HG03064 (cell line): ENCODE results near the gene ZNF438.
"Not testable (repeated sequence)": the region's sequence is repeated elsewhere in the genome, so short reads cannot be mapped to it uniquely, and the experiment has no call there.

Source experiments
- ATAC-seq: cut with Tn5 transposase; IDR thresholded peaks from one replicate; pipeline ENCODE4 v1.9.1; 2021; ENCODE audit warnings: low read depth; ENCODE audit not compliant: unreplicated experiment

ZNF438 gene

DNA sequence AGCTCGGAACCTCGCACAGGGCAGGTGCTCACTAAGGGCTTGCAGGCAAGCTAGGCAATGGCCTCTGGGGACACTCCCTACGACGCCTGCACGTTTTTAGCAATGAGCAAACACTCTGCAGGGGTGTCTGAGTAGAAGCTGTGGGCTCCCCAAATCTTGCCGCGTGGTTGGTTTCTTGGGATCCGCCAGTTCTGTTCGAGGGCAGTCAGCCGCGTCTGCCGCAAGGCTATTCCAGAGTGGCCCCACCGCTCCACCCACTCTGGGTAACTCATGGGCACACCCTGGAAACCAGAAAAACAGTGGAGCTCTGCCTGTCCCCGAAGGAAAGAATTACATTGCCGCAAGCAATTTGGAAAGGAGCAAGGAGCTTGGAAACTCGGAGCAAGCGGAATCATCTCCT lies 212.8 kb downstream of the ZNF438 start:
- no peak for ATAC-seq

DNA sequence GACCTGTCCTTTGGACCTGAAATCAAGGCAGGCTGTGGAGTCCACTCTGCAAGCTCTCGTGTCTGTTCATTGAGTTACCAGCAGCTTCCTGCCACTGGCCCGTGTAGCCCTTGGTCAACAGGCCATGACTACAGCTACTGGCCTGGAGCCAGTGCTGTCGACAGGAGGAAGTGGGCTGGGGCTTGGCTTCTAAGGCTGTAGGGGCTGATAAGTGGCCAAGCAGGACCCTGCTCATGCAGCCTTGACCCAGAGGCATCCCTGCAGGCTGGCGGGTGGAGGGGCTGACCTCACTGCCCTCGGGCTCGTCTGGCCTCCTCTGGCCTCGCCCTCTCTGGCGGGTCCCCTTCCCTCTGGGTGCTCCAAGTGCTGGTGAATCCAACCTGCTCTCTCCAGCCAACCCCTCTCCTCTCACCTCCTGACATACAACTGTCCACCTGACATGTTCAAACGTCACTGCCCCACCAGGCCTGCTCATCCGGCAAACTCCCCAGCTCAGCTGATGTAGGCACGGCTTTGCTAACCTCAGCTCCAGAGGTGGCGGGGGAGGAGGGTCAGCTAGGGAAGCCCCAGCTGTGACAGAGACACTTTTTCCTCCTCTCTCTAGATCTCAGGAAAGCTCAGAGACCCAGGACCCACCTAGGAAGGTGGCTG lies 213.5 kb downstream of the ZNF438 start:
- ATAC-seq = no peak

DNA sequence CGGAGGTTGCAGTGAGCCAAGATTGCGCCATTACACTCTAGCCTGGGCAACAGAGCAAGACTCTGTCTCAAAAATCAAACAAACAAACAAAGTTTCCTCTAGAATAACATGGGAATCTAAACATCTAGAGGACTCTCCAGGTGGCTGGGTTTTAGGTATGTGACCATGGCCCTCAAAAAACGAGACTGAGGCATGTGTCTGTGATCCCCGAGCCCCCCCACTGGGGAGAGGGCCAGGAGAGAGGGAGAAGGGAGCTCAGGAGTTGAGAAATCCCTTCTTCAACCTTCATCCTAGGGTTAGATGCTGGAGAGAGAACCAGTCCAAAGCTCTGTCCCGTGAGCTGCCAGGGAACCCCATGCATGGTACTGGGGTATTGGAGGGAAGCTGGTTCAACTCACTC lies 214.1 kb downstream of the ZNF438 start:
- ATAC-seq = no peak

DNA sequence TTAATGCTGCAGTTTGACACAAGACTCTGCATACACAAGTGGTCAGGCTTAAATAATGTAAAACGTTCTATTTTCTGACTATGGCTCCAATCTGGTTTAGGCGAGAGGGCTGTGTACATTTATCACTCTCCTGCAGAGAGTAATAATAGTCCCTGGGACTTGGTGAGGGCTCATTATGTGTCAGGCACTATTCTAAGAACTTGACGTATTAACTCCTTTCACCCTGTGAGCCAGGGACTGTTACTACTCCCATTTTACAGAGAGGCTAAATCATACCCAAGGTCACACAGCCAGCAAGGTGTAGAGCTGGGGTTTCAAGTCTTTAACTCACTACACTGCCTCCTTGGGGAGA lies 214.9 kb downstream of the ZNF438 start:
- no peak for ATAC-seq

DNA sequence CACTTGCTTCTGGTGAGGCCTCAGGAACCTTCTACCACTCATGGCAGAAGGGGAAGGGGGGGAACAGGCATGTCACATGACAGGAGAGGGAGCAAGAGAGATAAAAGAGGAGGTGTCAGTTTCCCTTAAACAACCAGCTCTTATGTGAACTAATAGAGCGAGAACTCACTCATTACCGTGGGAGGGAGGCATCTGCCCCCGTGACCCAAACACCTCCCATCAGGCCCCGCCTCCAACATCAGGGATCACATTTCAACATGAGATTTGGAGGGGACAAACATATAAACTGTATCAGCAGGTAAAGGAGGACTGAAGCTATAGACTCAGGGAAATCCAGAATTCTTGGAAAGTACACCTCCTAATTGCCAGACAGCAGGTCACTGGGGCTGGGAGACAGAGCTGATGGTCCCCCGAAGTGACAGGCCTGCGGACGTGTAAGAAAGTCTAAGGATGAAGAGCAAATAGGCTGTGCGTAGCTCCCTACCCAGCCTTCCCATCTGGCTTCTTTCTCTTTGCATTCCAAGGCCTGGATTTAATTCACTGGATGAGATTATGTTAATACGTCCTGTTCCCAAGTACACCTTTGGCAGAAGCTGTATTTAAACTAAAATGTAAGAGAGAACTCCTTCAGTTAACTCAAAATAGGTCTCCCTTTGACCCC lies 215.4 kb downstream of the ZNF438 start:
- ATAC-seq = no peak

DNA sequence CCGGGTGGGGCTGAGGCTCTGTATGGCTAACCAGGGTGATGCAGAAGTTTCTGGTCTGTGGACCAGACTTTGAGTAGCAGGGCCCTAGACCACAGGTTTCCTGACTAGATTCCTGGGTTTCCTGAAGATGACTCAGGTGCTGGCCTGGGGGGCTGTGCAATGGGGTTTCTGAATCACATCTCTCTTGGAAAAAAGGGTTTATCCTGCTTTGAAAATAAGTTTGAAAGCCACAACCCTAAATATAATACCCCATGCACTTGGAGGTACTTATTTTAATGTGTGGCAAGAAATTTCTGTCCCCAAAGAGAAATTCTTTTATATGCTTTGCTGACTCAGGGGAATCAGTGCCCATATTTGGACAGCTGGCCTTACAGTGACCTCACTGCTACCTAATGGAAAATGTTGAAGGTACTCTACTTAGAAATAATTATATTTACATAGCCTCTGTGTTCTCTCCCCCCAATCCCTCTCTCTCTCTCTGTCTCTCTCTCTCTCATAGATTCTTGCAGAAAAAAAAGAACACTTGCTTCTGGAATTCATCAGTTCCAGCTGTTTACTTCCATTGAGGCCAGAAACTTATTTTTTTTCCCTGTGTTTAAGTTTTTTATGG lies 217.7 kb downstream of the ZNF438 start:
- no peak for ATAC-seq

DNA sequence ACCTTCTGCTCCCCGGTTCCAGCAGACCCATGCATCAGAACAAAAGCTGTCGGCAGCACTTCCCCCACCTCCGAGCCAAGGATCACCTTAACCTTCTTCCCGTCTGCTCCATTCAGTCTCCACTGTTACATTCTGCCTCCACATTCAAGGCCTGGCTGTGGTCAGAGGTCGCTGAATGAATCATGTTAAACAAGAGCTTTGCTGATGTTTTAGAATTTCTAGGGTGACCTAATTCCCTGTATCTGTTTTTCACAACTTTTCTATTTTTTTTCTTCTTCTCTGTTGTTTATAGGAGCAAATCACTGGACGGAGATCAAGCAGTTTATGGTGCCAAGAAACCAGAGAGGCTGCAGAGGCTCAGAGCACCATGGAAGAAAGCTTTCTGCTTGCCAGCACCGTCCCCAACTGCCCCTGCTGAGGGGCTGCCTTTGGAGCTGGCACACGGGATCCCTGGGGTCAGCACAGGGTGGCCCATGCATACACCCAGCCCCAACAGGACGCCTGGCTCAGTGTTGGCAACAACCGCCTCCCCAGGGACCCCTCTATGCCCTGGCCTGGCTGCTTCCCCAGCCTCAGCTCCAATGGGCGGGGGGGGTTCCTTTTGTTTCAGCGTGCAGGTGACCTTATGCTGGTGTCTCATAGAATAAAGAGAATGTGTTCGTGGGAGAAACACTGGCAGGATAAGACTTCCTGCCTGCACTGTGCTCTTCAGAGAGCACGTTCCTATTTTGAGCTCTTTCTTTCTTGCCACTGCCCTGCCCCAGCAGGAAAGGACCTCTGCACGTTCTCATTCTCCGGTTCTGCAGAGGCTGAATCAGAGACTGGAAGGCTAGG lies 219.4 kb downstream of the ZNF438 start:
- no peak for ATAC-seq

DNA sequence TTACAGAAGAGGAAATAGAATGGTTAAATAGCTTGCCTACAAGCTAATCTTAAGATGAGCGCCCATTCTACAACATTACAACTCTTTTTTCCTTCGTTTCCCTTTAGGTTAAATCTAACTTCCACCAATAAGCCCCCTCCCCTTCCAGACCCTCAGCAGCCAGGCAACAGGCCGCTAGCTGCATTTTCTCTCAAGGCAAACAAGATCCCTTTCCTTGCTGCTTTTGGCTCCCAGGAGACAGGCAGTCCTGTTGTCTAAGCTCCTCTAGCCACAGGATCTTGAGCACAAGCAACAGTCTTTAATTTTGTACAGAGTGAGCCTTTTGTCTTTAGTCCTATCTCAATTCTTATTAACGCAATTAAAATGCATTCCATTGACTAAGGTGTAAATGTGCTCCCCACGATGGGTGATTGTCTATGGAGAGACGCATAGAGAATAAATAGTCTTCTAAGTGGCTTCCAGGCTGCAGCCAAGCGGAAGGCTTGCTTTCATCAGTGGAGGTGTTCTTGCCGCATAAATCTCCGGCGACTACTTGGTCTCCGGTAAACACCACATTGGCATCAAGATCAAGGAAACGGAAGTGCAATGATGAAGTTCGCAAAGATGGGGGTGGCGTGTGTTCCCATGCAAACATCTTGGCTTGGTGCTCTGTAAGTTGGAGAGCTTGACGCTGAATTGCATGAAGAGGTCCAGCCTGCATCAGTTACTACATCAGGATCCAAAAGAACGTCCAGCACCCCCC lies 220.2 kb downstream of the ZNF438 start:
- ATAC-seq = no peak

DNA sequence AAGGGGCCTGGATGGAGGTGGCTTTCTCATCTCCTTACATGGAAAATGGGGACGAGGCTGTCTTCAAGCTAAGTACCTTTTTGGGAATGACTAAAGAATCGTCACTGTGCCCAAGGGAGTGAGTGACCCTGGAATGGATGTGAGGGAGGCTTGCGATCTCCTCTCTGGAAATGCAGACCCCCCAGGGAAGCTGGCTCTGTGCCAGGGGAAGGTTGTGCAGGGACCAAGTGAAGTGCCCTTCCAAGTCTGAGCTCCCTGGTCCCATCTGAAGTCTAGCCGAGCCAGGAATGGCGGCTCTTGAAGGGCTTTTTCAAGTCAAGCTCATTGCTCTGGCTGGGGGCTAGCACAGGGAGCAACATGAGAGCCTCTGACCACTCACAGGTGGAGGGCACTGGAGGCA lies 221.2 kb downstream of the ZNF438 start:
- no peak for ATAC-seq

DNA sequence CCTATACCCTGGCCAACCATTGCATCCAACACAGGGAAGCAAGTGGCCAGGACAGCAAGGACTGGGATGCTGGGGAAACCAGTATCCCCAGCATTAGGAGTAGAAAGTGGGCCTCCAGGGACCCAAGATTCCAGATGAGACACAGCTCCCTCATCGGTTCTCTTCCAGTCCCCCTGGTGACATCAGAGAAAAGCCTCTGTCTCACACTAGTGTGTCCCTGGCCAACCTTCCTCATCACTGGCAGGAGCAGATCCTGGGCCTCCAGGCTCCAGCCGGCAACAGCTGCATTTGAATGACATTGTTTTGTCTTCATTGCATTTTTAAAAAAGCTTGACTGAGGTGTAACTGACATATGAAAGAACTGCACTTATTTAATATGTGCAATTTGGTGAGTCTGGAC lies 224.8 kb downstream of the ZNF438 start:
- ATAC-seq = no peak

DNA sequence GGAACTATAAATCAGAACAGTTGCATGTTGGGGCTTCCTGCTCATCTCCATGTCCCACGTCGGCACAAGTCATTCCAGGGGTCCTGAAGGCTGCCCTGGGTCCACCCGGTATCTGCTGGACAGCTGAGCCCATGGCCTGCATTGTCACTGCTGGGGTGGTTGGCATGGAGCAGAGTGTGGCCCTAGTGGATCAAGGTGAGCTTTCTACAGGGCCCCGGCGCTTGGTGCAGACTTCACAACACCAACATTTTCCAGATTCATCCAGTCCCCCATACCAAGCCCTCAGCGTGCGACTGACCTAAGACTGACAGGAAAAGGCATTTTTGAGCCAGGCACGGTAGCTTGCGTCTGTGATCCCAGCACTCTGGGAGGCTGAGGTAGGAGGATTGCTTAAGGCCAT lies 226.6 kb downstream of the ZNF438 start:
- no peak for ATAC-seq

DNA sequence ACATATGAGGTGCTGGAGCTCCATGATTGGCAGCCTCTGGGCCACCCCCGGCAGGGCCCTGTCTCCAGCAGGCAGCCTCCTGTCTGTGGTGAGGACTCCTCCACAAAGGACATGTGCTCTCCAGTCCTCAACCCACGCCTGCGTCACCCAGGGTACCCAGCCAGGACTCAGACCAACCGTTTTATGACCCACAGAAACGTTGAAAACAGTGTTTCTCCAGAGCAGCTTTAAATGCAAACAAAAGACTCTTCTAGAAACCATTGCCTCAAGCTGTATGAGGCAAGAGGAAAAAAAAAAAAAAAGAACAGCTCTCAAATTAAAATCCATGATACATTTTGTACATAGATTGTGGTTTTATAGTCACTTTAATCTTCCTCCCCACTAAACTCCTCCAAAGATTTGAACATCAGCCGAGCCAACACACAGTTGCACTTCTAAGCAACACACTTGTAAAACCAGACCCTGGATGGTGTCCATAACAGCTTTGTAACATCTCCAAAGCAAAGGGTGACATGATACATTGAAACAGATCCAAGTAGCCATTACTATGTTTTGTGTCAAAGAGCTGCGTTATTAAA lies 227.1 kb downstream of the ZNF438 start:
- no peak for ATAC-seq

DNA sequence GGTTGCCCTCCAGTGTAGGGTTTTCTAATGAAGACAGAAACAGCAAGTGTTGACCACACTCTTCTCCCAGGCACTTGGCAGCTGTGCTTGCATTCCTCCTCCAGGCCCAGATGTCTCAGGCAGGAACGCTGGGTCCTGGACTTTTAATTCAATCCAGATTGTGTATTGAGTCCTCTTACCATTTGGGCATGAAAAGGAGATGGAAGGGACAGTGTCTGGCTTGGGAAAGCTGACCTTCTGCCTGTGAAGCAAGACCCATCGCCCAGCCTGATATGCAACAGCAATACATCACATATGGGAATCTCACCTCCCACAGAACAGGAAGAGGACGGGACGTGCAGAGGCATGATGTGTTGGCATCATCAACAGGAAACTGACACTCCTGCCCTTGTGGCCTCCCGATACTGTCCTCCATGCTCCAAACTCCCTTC lies 227.8 kb downstream of the ZNF438 start:
- no peak for ATAC-seq

DNA sequence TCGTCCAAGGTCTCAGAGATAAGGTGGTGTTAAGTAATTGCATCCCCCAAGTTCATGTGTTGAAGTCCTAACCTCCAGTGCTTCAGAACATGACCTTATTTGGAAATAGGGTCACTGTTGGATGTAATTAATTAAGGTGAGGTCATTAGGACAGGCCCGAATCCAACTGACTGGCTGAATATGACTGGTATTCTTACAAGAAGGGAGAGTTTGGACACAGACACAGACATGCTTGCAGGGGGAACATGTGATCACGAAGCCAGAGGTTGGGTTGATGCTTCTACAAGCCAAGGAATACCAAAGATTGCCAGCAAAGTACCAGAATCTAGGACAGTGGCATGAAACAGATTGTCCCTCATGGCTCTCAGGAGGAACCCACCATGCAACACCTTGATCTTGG lies 228.6 kb downstream of the ZNF438 start:
- no peak for ATAC-seq

DNA sequence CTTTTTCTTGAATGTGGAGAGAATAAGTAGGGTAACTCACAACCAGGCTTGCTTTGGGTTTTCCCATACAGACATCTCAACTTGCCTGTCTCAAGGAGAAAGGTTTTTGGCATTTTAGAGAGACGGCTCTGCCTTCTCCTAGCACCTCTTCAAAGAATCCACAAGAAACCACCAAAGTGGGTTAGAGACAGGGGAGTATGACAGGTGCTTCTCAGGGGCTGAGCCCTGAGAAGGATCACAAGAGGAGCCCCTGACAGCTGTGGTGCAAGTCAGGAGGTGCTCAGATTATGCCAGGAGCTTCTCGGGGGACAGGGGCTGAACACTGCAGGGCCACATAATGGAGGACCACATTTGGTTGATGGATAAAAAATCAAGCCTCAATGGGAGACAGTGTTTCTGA lies 231.3 kb downstream of the ZNF438 start:
- no peak for ATAC-seq

DNA sequence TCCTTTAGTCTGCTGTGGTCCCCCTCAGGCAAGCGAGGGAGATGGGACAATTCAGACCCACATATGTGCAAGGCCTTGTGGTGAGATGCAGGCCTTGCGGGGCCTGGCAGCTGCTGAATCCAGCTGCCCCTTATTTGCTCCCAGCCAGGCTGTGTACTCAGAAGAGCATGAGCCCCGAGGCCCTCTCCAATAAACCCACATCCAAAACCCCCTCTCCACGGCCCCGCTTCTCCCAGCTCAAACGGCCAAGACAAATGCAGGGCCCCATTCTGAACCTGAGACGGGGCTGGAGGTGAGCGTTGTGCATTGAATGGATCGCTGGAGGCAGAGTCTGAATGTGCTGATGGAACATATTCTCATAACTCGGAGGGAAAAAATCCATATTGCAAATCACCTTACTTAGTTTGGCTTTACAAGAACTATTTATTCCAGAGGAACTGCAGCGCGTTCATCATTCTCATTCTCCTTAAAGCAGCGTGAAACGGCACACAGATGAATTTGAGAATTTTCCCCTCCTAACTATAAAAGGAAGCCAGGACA lies 232.9 kb downstream of the ZNF438 start:
- ATAC-seq = no peak

DNA sequence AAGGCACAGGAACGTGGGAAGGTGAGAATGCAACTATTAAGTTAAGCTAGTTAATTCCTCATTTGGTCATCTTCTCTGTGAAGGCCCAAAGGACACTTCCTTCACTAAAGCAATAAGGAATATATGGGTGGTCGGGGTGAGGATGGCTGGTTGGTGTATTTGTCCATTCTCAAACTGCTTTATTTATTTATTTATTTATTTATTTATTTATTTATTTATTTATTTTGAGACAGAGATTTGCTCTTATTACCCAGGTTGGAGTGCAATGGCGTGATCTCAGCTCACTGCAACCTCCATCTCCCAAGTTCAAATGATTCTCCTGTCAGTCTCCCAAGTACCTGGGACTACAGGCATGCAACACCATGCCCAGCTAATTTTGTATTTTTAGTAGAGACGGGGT lies 236.6 kb downstream of the ZNF438 start:
- ATAC-seq = not testable (repeated sequence)
